GM20000 (cell line): Measurements from ENCODE around the gene MPHOSPH6.
"Not testable (repeated sequence)": the region's sequence is repeated elsewhere in the genome, so short reads cannot be mapped to it uniquely, and the experiment has no call there.

Source experiments
- DNase-seq: peaks from one replicate; pipeline ENCODE4 v3.0.0; 2012; ENCODE audit warnings: low spot score
- TF ChIP-seq, protein P1 (sequence below): IDR thresholded peaks from 2 replicates; pipeline ENCODE4 v1.5.1; 2012; ENCODE audit warnings: mild to moderate bottlenecking, control low read depth; ENCODE audit errors: extremely low read depth, missing control alignments

The MPHOSPH6 gene, protein sequence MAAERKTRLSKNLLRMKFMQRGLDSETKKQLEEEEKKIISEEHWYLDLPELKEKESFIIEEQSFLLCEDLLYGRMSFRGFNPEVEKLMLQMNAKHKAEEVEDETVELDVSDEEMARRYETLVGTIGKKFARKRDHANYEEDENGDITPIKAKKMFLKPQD

GRCh38 chr16:82169861-82170845 lies at the start of gene MPHOSPH6:
TSS of gene MPHOSPH6 (minus strand) at chr16:82170224. CDS start at chr16:82170175, 49 bp downstream.
- TF ChIP-seq, protein P1, sequence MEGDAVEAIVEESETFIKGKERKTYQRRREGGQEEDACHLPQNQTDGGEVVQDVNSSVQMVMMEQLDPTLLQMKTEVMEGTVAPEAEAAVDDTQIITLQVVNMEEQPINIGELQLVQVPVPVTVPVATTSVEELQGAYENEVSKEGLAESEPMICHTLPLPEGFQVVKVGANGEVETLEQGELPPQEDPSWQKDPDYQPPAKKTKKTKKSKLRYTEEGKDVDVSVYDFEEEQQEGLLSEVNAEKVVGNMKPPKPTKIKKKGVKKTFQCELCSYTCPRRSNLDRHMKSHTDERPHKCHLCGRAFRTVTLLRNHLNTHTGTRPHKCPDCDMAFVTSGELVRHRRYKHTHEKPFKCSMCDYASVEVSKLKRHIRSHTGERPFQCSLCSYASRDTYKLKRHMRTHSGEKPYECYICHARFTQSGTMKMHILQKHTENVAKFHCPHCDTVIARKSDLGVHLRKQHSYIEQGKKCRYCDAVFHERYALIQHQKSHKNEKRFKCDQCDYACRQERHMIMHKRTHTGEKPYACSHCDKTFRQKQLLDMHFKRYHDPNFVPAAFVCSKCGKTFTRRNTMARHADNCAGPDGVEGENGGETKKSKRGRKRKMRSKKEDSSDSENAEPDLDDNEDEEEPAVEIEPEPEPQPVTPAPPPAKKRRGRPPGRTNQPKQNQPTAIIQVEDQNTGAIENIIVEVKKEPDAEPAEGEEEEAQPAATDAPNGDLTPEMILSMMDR, result no peak
- DNase-seq, result peak; percentile 94

- TF ChIP-seq, protein P1, result no peak
- no peak for DNase-seq
Observed at GRCh38 chr16:82219298-82219697, 49.3 kb upstream of the MPHOSPH6 start.

- not testable (repeated sequence) for DNase-seq
Observed at GRCh38 chr16:82209314-82209713, 39.3 kb upstream of the MPHOSPH6 start.

- TF ChIP-seq, protein P1, result no peak
- DNase-seq, result no peak
Observed at GRCh38 chr16:82203198-82203597, 33.2 kb upstream of the MPHOSPH6 start.

- DNase-seq, result no peak
- TF ChIP-seq, protein P1, result no peak
Observed at GRCh38 chr16:82201926-82202325, 31.9 kb upstream of the MPHOSPH6 start.

DNA sequence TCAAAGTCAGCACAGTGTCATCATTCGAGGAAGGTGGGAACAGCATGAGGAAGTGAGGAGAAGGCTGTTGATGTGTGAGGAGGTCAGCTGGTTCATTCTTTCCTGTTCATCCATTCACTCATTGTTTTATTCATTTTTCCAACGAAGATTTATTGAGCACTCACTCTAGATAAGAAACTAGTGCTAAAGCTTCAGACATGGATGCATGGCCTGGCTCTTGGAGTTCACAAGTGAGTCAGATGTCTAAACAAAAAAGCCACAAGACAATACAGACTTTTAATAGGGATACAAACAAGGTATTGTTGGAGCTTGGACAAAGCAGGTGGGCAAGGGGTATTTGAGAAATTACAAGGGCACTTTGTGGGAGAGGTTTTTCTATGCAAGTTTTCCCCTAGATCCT lies 31.3 kb upstream of the MPHOSPH6 start:
- TF ChIP-seq, protein P1, result no peak
- no peak for DNase-seq

GRCh38 chr16:82199209-82199608 lies 29.2 kb upstream of the MPHOSPH6 start:
- TF ChIP-seq, protein P1, result no peak
- DNase-seq, result no peak
